IPS DF 19.7 (cell line): Measurements from ENCODE around the gene GRIK2.

Experiments used
- DNase-seq: peaks from one replicate; pipeline ENCODE4 v3.0.0-alpha.2; 2013; ENCODE audit warnings: low read depth, low spot score

The GRIK2 gene

GRCh38 chr6:101779051-101779844 lies 385.7 kb downstream of the GRIK2 start:
- no peak for DNase-seq

GRCh38 chr6:101783287-101783686 lies 389.8 kb downstream of the GRIK2 start:
- no peak for DNase-seq

GRCh38 chr6:101784094-101784493 lies 390.6 kb downstream of the GRIK2 start:
- no peak for DNase-seq

GRCh38 chr6:101799531-101799930 lies 406.0 kb downstream of the GRIK2 start:
- DNase-seq, result no peak

- no peak for DNase-seq
Measured at GRCh38 chr6:101800598-101800997, 407.1 kb downstream of the GRIK2 start.

GRCh38 chr6:101803136-101803535 lies 409.6 kb downstream of the GRIK2 start:
- no peak for DNase-seq

GRCh38 chr6:101806241-101806640 lies 412.7 kb downstream of the GRIK2 start:
- DNase-seq, result no peak

- no peak for DNase-seq
Measured at GRCh38 chr6:101811108-101811507, 417.6 kb downstream of the GRIK2 start.

GRCh38 chr6:101816716-101817115 lies 423.2 kb downstream of the GRIK2 start:
- no peak for DNase-seq

- no peak for DNase-seq
Measured at GRCh38 chr6:101818051-101818450, 424.5 kb downstream of the GRIK2 start.

- no peak for DNase-seq
Measured at GRCh38 chr6:101824551-101825345, 431.2 kb downstream of the GRIK2 start.

- no peak for DNase-seq
Measured at GRCh38 chr6:101826269-101826668, 432.8 kb downstream of the GRIK2 start.

- DNase-seq, result no peak
Measured at GRCh38 chr6:101826678-101827077, 433.2 kb downstream of the GRIK2 start.

GRCh38 chr6:101830501-101831031 lies 437.1 kb downstream of the GRIK2 start:
- no peak for DNase-seq

GRCh38 chr6:101832371-101832770 lies 438.9 kb downstream of the GRIK2 start:
- DNase-seq, result no peak

GRCh38 chr6:101840100-101840499 lies 446.6 kb downstream of the GRIK2 start:
- DNase-seq, result no peak

GRCh38 chr6:101845172-101845571 lies 451.7 kb downstream of the GRIK2 start:
- DNase-seq, result no peak

GRCh38 chr6:101845621-101846020 lies 452.1 kb downstream of the GRIK2 start:
- no peak for DNase-seq

GRCh38 chr6:101847690-101848089 lies 454.2 kb downstream of the GRIK2 start:
- DNase-seq, result peak; percentile 64

GRCh38 chr6:101851911-101852310 lies 458.4 kb downstream of the GRIK2 start:
- DNase-seq, result no peak

GRCh38 chr6:101853231-101854085 lies 459.9 kb downstream of the GRIK2 start:
- DNase-seq, result no peak

- no peak for DNase-seq
Measured at GRCh38 chr6:101876431-101876830, 482.9 kb downstream of the GRIK2 start.
